Calu3 (cell line): ENCODE results near the gene CRIP1. TPM values are rescaled to one million over a fixed set of nuclear protein-coding genes. Genes with fewer than 3 reads are reported as not detected.

Source experiments
- BruUV-seq: library from RNA; stranded (reverse); fragments of 400-500 nt; replicated peaks from 2 replicates; lab custom pipeline; 2021; lab: Mats Ljungman, UMichigan
- CTCF ChIA-PET: fragments of 300-600 bp; sonication (Branson Sonifier 250); formaldehyde crosslinking; loops from one replicate; lab custom pipeline; 2022; ENCODE audit warnings: antibody characterized with exemption; lab: Charles Lee
- DNase-seq: peaks from one replicate; pipeline ENCODE4 v3.0.0; 2022
- H3K27ac Mint-ChIP-seq: one replicate; pipeline ENCODE4 v1.8.0; 2022; ENCODE audit warnings: mixed read lengths; ENCODE audit not compliant: unreplicated experiment
- H3K27me3 Mint-ChIP-seq: one replicate; pipeline ENCODE4 v1.8.0; 2022; ENCODE audit warnings: mixed read lengths; ENCODE audit not compliant: unreplicated experiment
- H3K36me3 Mint-ChIP-seq: one replicate; pipeline ENCODE4 v1.8.0; 2022; ENCODE audit warnings: mild to moderate bottlenecking, moderate library complexity, mixed read lengths; ENCODE audit not compliant: insufficient read depth, unreplicated experiment
- H3K4me1 Mint-ChIP-seq: one replicate; pipeline ENCODE4 v1.8.0; 2022; ENCODE audit warnings: mild to moderate bottlenecking, low read depth, mixed read lengths; ENCODE audit not compliant: unreplicated experiment
- H3K4me3 Mint-ChIP-seq: one replicate; pipeline ENCODE4 v1.8.0; 2022; ENCODE audit warnings: mild to moderate bottlenecking, low read depth, moderate library complexity, mixed read lengths; ENCODE audit not compliant: unreplicated experiment
- H3K9me3 Mint-ChIP-seq: one replicate; pipeline ENCODE4 v1.8.0; 2022; ENCODE audit warnings: low read depth, mixed read lengths; ENCODE audit not compliant: unreplicated experiment
- CTCF ChIP-seq: fragments of 200-600 bp; IDR thresholded peaks from one replicate; pipeline ENCODE4 v1.8.0; 2022; ENCODE audit warnings: antibody characterized with exemption; ENCODE audit not compliant: unreplicated experiment
- intact Hi-C: fragments of 100-400 bp; cut with micrococcal nuclease; formaldehyde crosslinking; loops from one replicate; pipeline ENCODE4 v1.10.0; 2022; ENCODE audit not compliant: unreplicated experiment
- total RNA-seq: library from RNA; stranded (reverse); gene quantifications from 2 replicates; pipeline ENCODE4 v1.2.3, GENCODE V29; 2022

The CRIP1 gene
- total RNA-seq, 1 experiment from 2014 or later = 7.1 TPM

DNA sequence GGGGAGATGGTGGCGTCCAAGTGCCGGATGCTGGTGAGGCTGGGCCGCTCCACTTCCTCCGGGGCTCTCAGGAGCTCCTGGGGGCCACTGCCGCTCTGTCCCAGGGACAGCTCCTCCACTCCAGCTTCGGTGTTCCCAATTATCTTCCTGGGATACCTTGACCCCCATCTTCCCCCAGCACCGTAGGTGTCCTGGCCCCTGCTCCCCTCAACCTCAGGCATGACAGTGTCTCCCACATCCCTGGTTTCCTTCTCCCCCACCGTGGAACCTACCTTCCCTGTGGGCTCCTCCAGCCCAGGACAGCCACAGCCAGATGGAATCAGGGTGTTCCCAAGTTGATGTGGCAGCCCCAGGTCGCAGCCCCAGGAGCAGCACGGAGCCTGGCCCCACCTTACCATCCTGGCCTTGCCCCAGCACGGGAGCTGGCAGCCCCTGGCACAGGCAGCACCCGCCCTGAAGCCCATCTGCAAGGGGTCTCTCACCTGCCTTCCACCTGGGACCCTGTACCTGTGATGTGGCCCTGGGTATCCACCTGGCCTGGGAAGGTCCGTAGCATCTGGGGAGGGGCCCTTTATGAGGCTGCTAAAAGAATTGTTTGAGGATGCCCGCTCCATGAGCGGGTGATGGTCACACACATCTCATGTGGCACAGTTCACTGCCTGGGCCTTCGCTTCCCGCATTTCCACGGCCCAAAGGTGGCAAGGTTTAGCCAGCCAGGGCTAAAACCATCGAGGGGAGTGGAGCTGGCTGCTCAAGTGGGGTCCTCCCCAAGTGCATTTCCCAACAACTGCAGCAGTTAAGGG lies 43.8 kb downstream of the CRIP1 start:
- intact Hi-C loops = no loop called here
- no peak for TF ChIP-seq CTCF
- BruUV-seq = no TSS peak
- Mint-ChIP-seq H3K27ac (no peak overlapping the region), H3K36me3 (peaks cover 22% of the 10 kb centered on the region), H3K27me3 (peaks cover 55% of the 10 kb centered on the region), H3K4me1 (no peaks in the 10 kb centered on the region), H3K9me3 (no peaks in the 10 kb centered on the region), H3K4me3 (no peak overlapping the region)
- CTCF ChIA-PET = no interaction called here
- no peak for DNase-seq

GRCh38 chr14:105531088-105531893 lies 44.6 kb downstream of the CRIP1 start:
- intact Hi-C loops = no loop called here
- CTCF ChIA-PET = interaction anchor here (0.7 kb wide), 1 partner anchor 305 kb away, joined by 3 read pairs; no protein-coding TSS in a partner anchor
- Mint-ChIP-seq H3K36me3 (peaks cover 17% of the 10 kb centered on the region), H3K9me3 (no peaks in the 10 kb centered on the region), H3K4me3 (no peak overlapping the region), H3K27me3 (peaks cover 56% of the 10 kb centered on the region), H3K4me1 (no peaks in the 10 kb centered on the region), H3K27ac (no peak overlapping the region)
- DNase-seq = no peak
- no TSS peak for BruUV-seq
- TF ChIP-seq CTCF = no peak

DNA sequence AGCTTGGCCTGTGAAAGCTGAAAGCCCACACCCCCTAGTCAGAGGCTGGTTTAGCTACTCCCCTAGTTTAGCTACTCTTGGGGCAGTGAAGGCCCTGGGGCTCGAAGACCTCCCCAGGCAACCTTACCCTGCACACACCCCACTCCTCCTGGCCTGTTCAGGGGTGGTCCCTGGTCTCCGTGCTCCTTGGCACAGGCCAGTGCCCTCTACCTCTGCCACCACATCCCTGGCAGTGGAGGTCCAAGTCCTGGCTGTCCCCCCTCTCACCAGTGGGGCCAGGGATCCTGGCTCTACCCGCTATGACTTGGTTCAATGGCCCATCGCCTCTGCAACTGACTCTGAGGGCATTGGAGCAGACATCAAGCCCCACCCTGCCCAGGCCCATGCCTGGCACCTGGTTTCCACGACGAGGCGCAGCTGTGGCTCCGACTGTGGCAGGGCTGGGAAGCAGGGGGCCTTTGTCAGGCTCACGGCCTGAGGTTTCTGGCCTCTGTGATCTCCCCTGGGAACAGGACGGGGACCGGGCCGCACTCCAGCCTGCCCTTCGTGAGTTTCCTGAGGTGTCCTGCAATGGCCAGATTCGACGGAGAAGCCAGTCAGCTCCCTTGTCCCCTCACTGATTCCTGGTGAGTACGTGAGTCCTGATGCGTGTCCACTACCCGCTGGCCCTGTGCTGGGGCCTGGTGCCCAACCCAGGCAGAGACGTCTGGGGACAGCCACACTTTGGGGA lies 45.4 kb downstream of the CRIP1 start:
- BruUV-seq = no TSS peak
- H3K9me3 Mint-ChIP-seq = no peaks in the 10 kb centered on the region
- H3K4me3 Mint-ChIP-seq = no peak overlapping the region
- TF ChIP-seq CTCF = no peak
- peaks cover 60% of the 10 kb centered on the region for H3K27me3 Mint-ChIP-seq
- H3K4me1 Mint-ChIP-seq = no peaks in the 10 kb centered on the region
- H3K36me3 Mint-ChIP-seq = peaks cover 15% of the 10 kb centered on the region
- intact Hi-C loops = no loop called here
- DNase-seq = no peak
- no peak overlapping the region for H3K27ac Mint-ChIP-seq
- CTCF ChIA-PET = interaction anchor here (0.7 to 1.2 kb wide), 2 partner anchors 51 to 306 kb away, joined by 3 to 4 read pairs; no protein-coding TSS in a partner anchor

GRCh38 chr14:105532735-105533141 lies 46.1 kb downstream of the CRIP1 start:
- intact Hi-C loops = no loop called here
- Mint-ChIP-seq H3K27me3 (peaks cover 60% of the 10 kb centered on the region), H3K4me3 (no peak overlapping the region), H3K4me1 (no peaks in the 10 kb centered on the region), H3K27ac (no peak overlapping the region), H3K36me3 (peaks cover 9% of the 10 kb centered on the region), H3K9me3 (no peaks in the 10 kb centered on the region)
- no TSS peak for BruUV-seq
- TF ChIP-seq CTCF = no peak
- CTCF ChIA-PET = interaction anchor here (1.2 kb wide), 1 partner anchor 52 kb away, joined by 4 read pairs; no protein-coding TSS in a partner anchor
- peak; percentile 50 for DNase-seq
